ENCODE results near the gene ARL8A. TPM values are rescaled to one million over a fixed set of nuclear protein-coding genes. Genes with fewer than 3 reads are reported as not detected.

The ARL8A gene
- total and polyA plus RNA-seq, 2 experiments from 2014 or later = 30.3 to 32.7 TPM

DNA sequence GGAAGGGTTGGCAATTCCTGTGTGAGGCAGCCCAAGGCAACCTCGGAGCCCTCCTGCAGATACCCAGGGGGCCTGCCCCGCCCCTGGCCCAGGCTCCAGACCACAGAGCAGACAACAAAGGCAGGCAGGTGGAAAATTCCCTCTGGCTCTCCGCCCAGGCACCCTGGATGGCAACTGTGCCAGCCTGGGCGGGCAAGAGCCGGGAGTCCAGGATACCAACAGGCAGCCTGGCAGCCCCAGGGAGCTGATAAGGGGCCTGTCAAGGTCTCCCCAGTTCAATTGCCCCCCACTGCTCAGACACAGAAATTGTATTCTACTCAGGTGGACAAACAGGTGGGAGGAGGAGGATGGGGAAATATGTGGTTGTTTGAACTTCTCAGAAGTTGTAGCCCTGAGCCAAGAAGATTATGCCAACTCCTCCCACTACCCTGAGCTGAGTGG is 37.2 kb downstream of the ARL8A start:
- Histone ChIP-seq H4K20me1 (replicated peaks; ENCODE audit: insufficient read depth) (no peaks in the 10 kb centered on the region), H3K27ac (ENCODE audit: low read depth) (no peak overlapping the region), H3K4me2 (no peak overlapping the region), H2AFZ (no peak overlapping the region), H3K4me3 (no peak overlapping the region), H3K79me2 (replicated peaks; ENCODE audit: insufficient read depth) (no peaks in the 10 kb centered on the region), H3K4me1 (ENCODE audit: insufficient read depth) (peaks cover 7% of the 10 kb centered on the region; the same call in 1 of the 2 replicates), H3K36me3 (ENCODE audit: insufficient read depth) (no peaks in the 10 kb centered on the region), H3K9me2 (ENCODE audit: insufficient read depth) (no peaks in the 10 kb centered on the region), H3F3A (replicated peaks; ENCODE audit: low read depth) (no peaks in the 10 kb centered on the region), H3K27me3 (ENCODE audit: insufficient read depth) (no peaks in the 10 kb centered on the region)
- peaks cover 23% of the 10 kb centered on the region for H3K4me1 Mint-ChIP-seq
- H3K27me3 Mint-ChIP-seq (ENCODE audit: insufficient read depth, low read depth, poor library complexity) = peaks cover 6% of the 10 kb centered on the region
- H3K27ac Mint-ChIP-seq = no peak overlapping the region
- no peak for TF ChIP-seq ZNF114 (CRISPR knock-in tag; IDR thresholded peaks at IDR 0.05)
- TF ChIP-seq NANOG (IDR thresholded peaks at IDR 0.05; ENCODE audit: borderline replicate concordance) = no peak
- H3K36me3 Mint-ChIP-seq (ENCODE audit: low read depth) = no peaks in the 10 kb centered on the region
- H3K9me3 Mint-ChIP-seq = no peaks in the 10 kb centered on the region
- ATAC-seq (peak; percentile 5; the same call in 1 of the 3 replicates), DNase-seq (ENCODE audit: low spot score) (no peak)
- no peak overlapping the region for H3K4me3 Mint-ChIP-seq

DNA sequence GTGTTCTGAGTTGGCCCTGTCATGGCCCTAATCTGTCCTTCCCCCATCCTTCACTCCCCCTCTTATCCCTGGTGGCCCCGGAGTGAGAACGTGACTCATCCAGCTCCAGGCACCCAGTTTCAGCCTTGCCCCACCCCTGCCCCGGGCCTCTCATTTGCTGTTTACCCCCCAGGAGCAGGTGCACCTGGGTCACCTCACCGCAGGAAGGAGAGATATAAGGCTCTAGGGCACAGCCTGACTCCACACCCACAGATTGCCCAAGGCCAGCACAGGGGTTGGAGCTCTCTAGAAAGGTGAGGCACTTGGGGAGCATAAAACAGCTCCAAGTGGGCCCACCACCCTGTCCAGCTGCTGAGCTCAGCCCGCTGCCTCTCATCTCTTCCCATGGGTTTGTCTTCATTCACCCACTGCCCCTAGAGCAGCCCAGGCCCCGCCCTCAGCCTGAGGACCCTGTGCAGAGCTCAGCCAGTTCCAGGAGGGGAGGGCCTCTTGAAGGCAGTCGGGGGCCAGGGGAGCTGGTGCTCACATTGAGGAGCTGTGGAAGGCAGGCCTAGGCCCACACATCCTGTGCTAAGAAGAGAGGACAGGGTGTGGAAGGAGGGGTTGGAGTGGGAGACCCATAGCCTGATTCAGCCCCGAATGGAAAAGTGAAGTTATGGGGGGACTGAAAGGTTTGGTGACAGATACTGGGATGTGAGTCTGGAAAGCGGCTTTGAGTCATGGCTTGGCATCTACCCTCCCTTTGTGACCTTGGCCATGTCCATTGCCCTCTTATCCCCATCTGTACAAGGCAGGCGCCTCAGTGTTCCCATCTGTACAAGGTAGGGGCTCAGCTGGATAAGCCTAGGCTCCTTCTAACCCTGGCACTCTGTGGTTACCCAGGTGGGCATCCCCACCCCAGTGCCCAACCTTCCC is 37.9 kb downstream of the ARL8A start:
- Mint-ChIP-seq H3K27ac (no peak overlapping the region), H3K27me3 (ENCODE audit: insufficient read depth, low read depth, poor library complexity) (peaks cover 6% of the 10 kb centered on the region), H3K36me3 (ENCODE audit: low read depth) (no peaks in the 10 kb centered on the region), H3K9me3 (no peaks in the 10 kb centered on the region), H3K4me3 (no peak overlapping the region), H3K4me1 (peaks cover 26% of the 10 kb centered on the region)
- Histone ChIP-seq H3K4me2 (peak overlapping the region; percentile 23; the same call in 1 of the 2 replicates), H3K27ac (ENCODE audit: low read depth) (peak overlapping the region; percentile 5; the same call in 1 of the 2 replicates), H3K27me3 (ENCODE audit: insufficient read depth) (no peaks in the 10 kb centered on the region), H3F3A (replicated peaks; ENCODE audit: low read depth) (no peaks in the 10 kb centered on the region), H4K20me1 (replicated peaks; ENCODE audit: insufficient read depth) (no peaks in the 10 kb centered on the region), H2AFZ (no peak overlapping the region), H3K36me3 (ENCODE audit: insufficient read depth) (no peaks in the 10 kb centered on the region), H3K4me3 (no peak overlapping the region), H3K79me2 (replicated peaks; ENCODE audit: insufficient read depth) (no peaks in the 10 kb centered on the region), H3K4me1 (ENCODE audit: insufficient read depth) (peaks cover 8% of the 10 kb centered on the region), H3K9me2 (ENCODE audit: insufficient read depth) (no peaks in the 10 kb centered on the region)
- DNase-seq (ENCODE audit: low spot score) (no peak), ATAC-seq (peak; percentile 11)
- TF ChIP-seq, protein P1, sequence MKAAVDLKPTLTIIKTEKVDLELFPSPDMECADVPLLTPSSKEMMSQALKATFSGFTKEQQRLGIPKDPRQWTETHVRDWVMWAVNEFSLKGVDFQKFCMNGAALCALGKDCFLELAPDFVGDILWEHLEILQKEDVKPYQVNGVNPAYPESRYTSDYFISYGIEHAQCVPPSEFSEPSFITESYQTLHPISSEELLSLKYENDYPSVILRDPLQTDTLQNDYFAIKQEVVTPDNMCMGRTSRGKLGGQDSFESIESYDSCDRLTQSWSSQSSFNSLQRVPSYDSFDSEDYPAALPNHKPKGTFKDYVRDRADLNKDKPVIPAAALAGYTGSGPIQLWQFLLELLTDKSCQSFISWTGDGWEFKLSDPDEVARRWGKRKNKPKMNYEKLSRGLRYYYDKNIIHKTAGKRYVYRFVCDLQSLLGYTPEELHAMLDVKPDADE (IDR thresholded peaks at IDR 0.05) = no peak
- no peak for TF ChIP-seq STAT1 (IDR thresholded peaks at IDR 0.05; ENCODE audit: unreplicated experiment)
- TF ChIP-seq JUNB (IDR thresholded peaks at IDR 0.05; ENCODE audit: unreplicated experiment) = no peak
- no peak for TF ChIP-seq NANOG (IDR thresholded peaks at IDR 0.05; ENCODE audit: borderline replicate concordance)
- TF ChIP-seq, protein P2, sequence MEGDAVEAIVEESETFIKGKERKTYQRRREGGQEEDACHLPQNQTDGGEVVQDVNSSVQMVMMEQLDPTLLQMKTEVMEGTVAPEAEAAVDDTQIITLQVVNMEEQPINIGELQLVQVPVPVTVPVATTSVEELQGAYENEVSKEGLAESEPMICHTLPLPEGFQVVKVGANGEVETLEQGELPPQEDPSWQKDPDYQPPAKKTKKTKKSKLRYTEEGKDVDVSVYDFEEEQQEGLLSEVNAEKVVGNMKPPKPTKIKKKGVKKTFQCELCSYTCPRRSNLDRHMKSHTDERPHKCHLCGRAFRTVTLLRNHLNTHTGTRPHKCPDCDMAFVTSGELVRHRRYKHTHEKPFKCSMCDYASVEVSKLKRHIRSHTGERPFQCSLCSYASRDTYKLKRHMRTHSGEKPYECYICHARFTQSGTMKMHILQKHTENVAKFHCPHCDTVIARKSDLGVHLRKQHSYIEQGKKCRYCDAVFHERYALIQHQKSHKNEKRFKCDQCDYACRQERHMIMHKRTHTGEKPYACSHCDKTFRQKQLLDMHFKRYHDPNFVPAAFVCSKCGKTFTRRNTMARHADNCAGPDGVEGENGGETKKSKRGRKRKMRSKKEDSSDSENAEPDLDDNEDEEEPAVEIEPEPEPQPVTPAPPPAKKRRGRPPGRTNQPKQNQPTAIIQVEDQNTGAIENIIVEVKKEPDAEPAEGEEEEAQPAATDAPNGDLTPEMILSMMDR (conservative IDR thresholded peaks at IDR 0.05; ENCODE audit: low read depth in 2 of 2) = no peak
- no peak for TF ChIP-seq POLR2AphosphoS5 (IDR thresholded peaks at IDR 0.05; ENCODE audit: low read depth)
- no peak for TF ChIP-seq ZNF331 (CRISPR knock-in tag; IDR thresholded peaks at IDR 0.05; ENCODE audit: low read depth)
- no peak for TF ChIP-seq EZH2 (IDR thresholded peaks at IDR 0.05; ENCODE audit: low read depth, unreplicated experiment)
